RKO (cell line): ENCODE results near the gene GIMAP5.
"Not testable (repeated sequence)": the region's sequence is repeated elsewhere in the genome, so short reads cannot be mapped to it uniquely, and the experiment has no call there.

Experiments
- DNase-seq: peaks from one replicate; pipeline ENCODE4 v3.0.0-alpha.2; 2016; ENCODE audit warnings: low spot score

Gene GIMAP5

GRCh38 chr7:150774131-150774530 lies 36.9 kb downstream of the GIMAP5 start:
- not testable (repeated sequence) for DNase-seq

- no peak for DNase-seq
Measured at GRCh38 chr7:150778014-150778737, 41.0 kb downstream of the GIMAP5 start.

DNA sequence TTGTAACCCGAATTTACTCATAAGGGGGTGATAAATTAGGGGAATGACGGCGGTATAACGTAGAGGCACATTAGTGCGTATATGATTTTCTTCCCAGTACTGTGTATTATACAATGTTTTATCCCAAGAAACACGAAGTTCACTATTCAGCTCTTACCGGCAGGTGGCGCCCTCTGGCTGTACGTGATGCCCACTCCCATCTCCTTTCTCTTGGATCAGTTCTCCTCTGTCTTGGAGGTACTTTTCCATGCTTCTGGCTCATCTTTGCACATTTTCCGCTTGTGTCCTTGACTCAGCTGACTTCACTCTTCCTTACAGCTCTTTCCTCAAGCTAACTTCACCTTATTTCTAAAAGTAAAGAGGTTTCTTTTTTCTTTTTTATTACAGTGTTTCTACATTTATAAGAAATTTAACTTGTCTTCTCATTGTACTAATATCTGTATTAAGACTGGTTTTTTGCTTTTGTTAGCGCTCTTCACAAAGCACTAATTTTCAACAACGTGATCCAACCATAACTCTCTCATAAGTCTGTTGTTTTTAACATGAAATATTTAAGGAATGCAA lies 41.6 kb downstream of the GIMAP5 start:
- DNase-seq, result peak; percentile 84

GRCh38 chr7:150780292-150780691 lies 43.1 kb downstream of the GIMAP5 start:
- DNase-seq, result no peak

GRCh38 chr7:150781103-150781502 lies 43.9 kb downstream of the GIMAP5 start:
- DNase-seq, result no peak

DNA sequence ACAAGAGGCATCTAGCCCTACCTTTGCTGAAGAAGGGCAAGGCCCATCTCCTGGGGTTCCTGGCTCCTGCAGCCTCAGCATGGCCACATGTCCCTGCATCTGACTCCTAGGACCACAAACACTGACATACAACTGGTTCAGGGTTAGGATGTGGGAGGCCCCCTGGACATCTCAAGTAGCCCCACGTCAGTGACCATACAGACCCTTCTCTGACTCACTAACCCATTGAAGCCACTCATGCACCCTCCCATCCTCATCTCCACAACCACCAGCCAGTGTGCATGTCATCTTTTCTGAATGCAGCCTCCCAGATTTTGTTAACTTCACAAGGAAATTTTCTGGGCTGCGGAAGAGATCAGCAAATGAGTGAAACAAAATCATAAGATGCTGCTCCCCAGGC lies 44.7 kb downstream of the GIMAP5 start:
- no peak for DNase-seq

DNA sequence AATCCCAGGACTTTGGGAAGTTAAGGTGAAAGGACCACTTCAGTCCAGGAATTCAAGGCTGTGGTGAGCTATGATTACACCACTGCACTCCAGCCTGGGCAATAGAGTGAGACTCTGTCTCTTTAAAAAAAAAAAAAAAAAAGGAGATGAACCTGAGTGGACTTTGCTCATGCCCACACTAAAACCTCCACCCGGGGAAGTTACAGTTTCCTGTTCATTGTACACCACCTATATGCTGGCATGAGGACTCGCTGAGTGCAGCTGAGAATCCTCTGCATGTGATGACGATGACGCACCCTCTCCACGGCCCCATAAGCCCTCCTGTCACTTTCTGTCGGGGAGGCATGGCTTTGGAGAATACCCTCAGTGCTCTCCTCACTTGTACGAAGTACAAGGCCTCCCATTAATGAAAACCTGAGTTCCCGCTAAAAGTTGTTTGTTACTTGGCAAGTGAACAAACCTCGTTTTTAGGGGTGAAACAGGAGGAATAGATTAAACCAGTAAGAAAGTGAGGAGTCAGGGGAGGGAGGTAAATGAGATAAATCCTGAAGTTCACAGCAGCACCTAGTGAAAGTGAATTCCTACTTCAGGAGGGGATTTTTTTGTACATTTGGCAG lies 47.0 kb downstream of the GIMAP5 start:
- no peak for DNase-seq

GRCh38 chr7:150784954-150785353 lies 47.7 kb downstream of the GIMAP5 start:
- DNase-seq, result no peak

GRCh38 chr7:150787321-150788281 lies 50.4 kb downstream of the GIMAP5 start:
- no peak for DNase-seq

DNA sequence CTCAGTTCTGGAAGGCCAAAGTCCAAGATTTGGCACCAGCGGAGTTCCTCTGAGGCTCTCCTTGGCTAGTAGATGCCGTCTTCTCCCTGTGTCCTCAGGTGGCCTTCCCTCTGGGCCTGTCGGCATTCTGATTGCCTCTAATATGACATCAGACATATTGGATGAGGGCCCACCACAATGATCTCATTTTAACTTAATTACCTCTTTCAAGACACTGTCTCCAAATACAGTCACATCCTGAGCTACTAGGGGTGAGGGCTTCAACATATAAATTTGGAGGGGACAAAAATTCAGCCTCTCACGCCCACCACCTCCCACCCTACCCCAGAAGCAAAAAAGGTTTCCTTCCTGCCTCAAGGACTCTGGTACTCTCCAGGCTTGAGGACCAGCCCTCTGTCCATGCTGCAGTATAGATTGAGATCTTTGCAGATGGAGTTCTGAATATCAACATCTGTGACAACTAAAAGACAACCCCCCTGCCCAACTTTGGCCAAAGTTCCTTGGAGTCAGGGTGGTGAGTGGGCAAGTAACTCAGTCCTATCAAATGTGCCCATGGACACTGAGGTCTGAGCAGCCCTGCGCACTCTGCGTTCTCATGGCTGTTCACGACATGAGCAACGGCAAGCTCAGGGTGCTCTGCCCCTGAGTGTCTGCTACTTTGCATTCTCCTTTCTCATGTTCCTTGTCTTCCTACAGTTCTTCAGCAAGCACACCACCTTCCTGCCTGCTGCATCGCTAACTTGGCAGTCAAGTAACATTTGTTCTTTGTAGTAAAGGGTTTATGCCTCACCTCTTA lies 51.5 kb downstream of the GIMAP5 start:
- DNase-seq, result no peak

DNA sequence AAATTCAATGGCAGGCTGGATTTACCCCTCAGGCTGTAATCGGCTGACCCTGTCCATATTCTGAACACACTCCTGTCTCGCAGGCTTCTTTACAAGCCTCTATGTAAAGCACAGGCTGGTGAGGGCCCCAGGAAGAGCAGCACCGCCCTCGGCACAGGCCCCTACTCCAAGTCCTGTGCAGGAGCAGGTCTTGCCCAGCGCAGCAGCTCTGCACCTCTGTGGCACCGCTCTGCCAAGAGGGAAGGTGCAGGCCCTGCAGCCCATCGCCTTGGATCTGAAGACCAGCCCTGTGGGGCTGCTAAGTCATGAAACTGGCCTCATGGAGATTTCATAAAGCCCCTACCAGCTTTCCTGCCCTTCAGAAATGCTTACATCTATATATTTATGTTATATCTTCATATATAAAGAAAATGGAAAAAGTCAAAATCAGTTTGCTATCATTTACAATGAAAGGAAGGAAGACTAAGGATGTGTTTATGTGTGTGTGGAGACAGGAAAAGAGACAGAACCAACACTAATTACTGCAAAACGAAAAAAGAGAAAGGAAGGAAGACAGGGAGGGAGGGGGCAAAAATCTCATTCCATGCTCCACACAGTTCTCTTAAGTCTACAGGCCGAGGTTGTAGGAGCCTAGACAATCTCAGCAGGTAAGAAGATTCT lies 53.3 kb downstream of the GIMAP5 start:
- no peak for DNase-seq

DNA sequence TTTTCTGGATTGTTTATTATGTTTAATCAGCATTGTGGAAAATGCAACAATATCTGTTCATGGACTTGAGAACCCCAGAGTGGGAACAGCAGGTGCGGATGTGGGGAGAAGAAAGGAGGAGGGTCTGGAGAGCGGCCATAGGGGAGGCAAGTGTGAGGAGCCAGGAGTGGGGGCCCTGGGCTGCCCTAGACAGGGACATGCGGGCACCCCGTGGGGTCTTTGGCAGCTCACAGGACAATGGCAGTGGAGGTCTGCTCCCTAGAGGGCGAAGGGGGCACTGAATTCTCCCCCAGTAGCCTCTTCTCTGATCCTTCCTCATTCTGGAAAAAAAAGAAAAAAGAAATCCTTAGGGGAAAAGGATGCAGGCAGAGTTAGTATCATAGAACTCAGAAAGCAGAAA lies 54.1 kb downstream of the GIMAP5 start:
- no peak for DNase-seq

DNA sequence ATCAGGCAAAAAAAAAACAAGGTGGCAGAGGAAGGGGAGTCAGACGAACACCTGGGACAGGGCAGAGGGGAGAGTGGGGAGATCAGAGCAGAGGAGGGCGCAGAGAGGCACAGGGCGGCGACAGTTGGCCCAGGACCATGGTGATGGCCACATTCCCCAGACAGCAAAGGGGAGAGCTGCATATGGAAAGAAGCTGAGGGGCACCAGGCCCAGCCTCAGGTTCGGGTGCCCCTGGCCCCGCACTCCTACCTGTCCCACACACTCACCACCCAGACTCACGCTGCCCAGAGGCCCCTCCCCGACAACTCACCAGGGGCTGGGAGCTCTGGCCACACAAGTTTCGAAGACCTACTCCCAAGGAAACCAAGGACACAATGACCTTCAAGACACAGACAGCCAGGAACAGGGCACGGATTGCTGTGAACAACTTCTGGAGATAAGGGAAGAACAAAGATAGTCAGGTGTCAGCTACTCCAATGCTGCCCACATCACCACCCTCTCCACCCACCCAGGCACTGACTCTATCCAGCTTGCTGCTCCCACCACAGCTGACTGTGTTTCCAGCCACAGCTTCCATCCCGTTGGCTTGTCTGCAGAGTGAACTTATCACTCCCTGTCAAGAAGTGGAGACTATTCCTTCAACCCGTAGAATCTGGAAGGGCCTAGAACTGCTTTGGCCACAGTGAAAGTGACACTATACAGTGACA lies 54.7 kb downstream of the GIMAP5 start:
- DNase-seq, result no peak
